Measurements from ENCODE around the gene GALNT2. TPM values are rescaled to one million over a fixed set of nuclear protein-coding genes. Genes with fewer than 3 reads are reported as not detected.
A peak's percentile ranks its signal among the peaks of the same experiment; 100 is the strongest.

GALNT2 gene
- total and polyA plus RNA-seq, 3 experiments from 2014 or later = 15.7 to 69.0 (median 65.6) TPM

DNA sequence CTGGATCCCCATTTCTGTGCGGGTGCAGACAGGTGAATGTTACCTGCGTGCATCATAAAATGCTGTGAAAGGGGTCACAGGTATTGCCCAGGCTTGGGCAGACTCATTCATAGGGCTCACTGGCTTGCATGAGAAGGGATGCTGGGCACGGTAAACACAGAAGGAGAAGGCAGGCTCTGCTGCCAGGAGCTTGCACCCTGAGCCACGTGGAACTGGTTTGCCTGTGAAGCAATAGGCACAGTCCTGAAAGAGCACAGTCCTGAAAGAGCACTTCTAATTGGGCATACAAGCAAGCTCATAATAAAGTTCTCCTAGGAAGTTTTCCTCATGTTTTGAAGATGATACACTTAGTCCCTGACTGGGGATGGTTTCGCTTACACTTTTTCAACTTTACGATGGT lies 40.9 kb downstream of the GALNT2 start:
- no peaks in the 10 kb centered on the region for H3K9me3 Mint-ChIP-seq
- Histone ChIP-seq H3K4me1 (ENCODE audit: insufficient read depth, low read length) (peaks cover 40% of the 10 kb centered on the region), H3K9me3 (ENCODE audit: low read length) (no peaks in the 10 kb centered on the region), H3K36me3 (ENCODE audit: insufficient read depth, low read length) (no peaks in the 10 kb centered on the region), H3K27me3 (ENCODE audit: insufficient read depth, low read length, poor library complexity, severe bottlenecking) (no peaks in the 10 kb centered on the region), H3K4me3 (ENCODE audit: low read length) (no peak overlapping the region), H3K27ac (ENCODE audit: low read depth, low read length) (no peak overlapping the region)
- H3K4me3 Mint-ChIP-seq = no peak overlapping the region
- H3K27me3 Mint-ChIP-seq = no peaks in the 10 kb centered on the region
- ChIA-PET POLR2A (no interaction called here), CTCF (no interaction called here)
- DNase-seq = no peak
- peaks cover 55 to 94% (median 74%) of the 10 kb centered on the region in 3 donors for H3K4me1 Mint-ChIP-seq
- no peak overlapping the region for H3K27ac Mint-ChIP-seq
- H3K36me3 Mint-ChIP-seq = peaks cover 0 to 3% (median 0%) of the 10 kb centered on the region in 3 donors

DNA sequence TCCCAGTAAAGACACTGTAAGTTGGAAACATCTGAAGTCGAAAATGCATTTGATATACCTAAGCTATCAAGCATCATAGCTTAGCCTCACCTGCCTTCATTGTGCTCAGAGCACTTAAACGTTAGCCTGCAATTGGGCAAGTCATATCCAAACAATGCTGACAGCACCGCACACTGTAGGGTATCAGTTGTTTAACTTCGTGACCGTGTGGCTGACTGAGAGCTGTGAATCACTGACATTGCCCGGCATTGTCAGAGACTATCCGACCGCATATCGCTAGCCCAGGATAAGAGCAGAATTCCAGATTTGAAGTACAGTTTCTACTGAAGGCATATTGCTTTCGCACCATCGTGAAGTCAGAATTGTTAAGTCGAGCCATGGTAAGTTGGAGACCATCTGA lies 41.5 kb downstream of the GALNT2 start:
- H3K27me3 Mint-ChIP-seq = no peaks in the 10 kb centered on the region
- Histone ChIP-seq H3K9me3 (ENCODE audit: low read length) (no peaks in the 10 kb centered on the region), H3K4me1 (ENCODE audit: insufficient read depth, low read length) (peaks cover 34% of the 10 kb centered on the region), H3K27me3 (ENCODE audit: insufficient read depth, low read length, poor library complexity, severe bottlenecking) (no peaks in the 10 kb centered on the region), H3K27ac (ENCODE audit: low read depth, low read length) (no peak overlapping the region), H3K36me3 (ENCODE audit: insufficient read depth, low read length) (no peaks in the 10 kb centered on the region), H3K4me3 (ENCODE audit: low read length) (no peak overlapping the region)
- peak overlapping the region in 1 of 8 donors; percentile 54 for H3K27ac Mint-ChIP-seq
- peak overlapping the region in 1 of 7 donors; percentile 10 for H3K4me3 Mint-ChIP-seq
- no peak for DNase-seq
- POLR2A ChIA-PET = no interaction called here
- CTCF ChIA-PET = no interaction called here
- H3K36me3 Mint-ChIP-seq = peaks cover 0 to 10% (median 0%) of the 10 kb centered on the region in 3 donors
- H3K4me1 Mint-ChIP-seq = peaks cover 51 to 94% (median 74%) of the 10 kb centered on the region in 3 donors
- no peaks in the 10 kb centered on the region for H3K9me3 Mint-ChIP-seq

DNA sequence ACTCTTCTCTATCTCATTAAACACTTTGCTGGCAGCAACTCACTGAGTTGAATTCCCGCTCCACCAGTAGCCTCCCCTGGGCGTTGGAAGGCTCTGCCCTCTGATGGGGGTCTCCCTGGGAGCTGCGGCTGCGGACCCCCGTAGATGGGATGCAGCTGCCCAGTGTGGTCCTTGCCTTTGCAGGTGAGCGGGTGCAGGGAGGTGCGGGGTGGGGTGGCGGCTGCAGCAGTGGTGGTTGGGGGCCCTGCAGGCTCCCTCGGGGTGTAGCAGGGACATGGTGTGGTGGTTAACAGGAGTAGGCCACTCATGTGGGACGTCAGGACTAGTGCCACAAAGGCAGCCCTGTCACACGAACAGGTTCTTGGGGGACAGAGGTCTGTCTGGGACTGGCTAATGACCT lies 42.0 kb downstream of the GALNT2 start:
- no peaks in the 10 kb centered on the region for H3K36me3 ChIP-seq (ENCODE audit: insufficient read depth, low read length)
- POLR2A ChIA-PET = interaction anchor here (0.7 kb wide), 1 partner anchor 16 kb away, joined by 4 read pairs; no protein-coding TSS in a partner anchor
- no peaks in the 10 kb centered on the region for H3K9me3 Mint-ChIP-seq
- H3K4me1 Mint-ChIP-seq = peaks cover 46 to 90% (median 71%) of the 10 kb centered on the region in 3 donors
- H3K4me1 ChIP-seq (ENCODE audit: insufficient read depth, low read length) = peaks cover 29% of the 10 kb centered on the region
- CTCF ChIA-PET = interaction anchor here (1.3 kb wide), 2 partner anchors 13 to 14 kb away, joined by 5 to 6 read pairs; no protein-coding TSS in a partner anchor
- H3K27ac ChIP-seq (ENCODE audit: low read depth, low read length) = no peak overlapping the region
- no peaks in the 10 kb centered on the region for H3K27me3 ChIP-seq (ENCODE audit: insufficient read depth, low read length, poor library complexity, severe bottlenecking)
- no peak overlapping the region for H3K4me3 Mint-ChIP-seq
- DNase-seq = no peak
- H3K27ac Mint-ChIP-seq = peak overlapping the region in 1 of 8 donors; percentile 47
- no peak overlapping the region for H3K4me3 ChIP-seq (ENCODE audit: low read length)
- H3K36me3 Mint-ChIP-seq = peaks cover 0 to 14% (median under 1%) of the 10 kb centered on the region in 3 donors
- no peaks in the 10 kb centered on the region for H3K27me3 Mint-ChIP-seq
- H3K9me3 ChIP-seq (ENCODE audit: low read length) = no peaks in the 10 kb centered on the region

DNA sequence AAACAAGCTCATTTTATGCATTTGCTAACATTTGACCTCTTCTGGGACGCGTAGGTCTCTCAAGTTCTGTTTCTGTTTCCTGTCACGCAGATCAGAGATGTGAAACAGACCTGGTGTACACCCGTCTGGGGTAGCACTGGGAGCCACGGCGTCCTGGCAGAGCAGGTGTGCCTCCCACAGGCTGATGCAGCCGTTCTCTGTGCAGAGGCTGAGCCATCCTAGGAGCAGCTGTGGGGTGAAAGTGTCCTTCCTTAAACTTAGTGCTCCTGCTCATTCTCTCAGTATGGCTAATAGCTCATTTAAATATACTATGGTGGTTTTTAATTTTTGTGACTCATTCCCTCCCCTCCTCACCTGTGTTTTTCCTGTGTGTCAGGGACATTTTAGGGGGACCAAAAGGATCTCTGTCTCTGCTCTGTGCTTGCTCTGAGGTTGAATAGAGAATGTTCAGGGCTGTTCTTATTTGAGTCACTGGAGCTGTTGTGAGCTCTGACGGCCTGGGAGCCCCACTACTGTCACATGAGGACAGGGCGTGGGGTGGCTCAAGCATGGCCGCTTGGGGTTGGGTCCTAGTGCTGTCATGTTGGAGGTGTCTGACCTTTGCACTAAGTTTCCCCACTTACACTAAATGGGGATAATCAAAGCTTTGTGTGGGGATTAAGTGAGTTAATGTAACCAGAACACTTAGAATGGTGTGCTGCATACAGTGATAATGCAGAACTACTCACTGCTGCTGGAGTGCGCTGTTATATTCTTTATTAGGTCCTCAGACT lies 43.0 kb downstream of the GALNT2 start:
- no peaks in the 10 kb centered on the region for H3K27me3 Mint-ChIP-seq
- peaks cover 0 to 22% (median 3%) of the 10 kb centered on the region in 3 donors for H3K36me3 Mint-ChIP-seq
- H3K27me3 ChIP-seq (ENCODE audit: insufficient read depth, low read length, poor library complexity, severe bottlenecking) = no peaks in the 10 kb centered on the region
- DNase-seq = peak in 3 of 5 donors; percentile 6 to 69 (median 21)
- H3K4me3 ChIP-seq (ENCODE audit: low read length) = no peak overlapping the region
- no peaks in the 10 kb centered on the region for H3K36me3 ChIP-seq (ENCODE audit: insufficient read depth, low read length)
- CTCF ChIA-PET = interaction anchor here (1.3 kb wide), 2 partner anchors 12 to 13 kb away, joined by 5 to 6 read pairs; no protein-coding TSS in a partner anchor
- H3K27ac Mint-ChIP-seq = peak overlapping the region in 5 of 8 donors; percentile 1 to 73 (median 37)
- no peak overlapping the region for H3K27ac ChIP-seq (ENCODE audit: low read depth, low read length)
- POLR2A ChIA-PET = interaction anchor here (0.7 kb wide), 1 partner anchor 44 kb away, joined by 4 read pairs; no protein-coding TSS in a partner anchor
- H3K9me3 ChIP-seq (ENCODE audit: low read length) = no peaks in the 10 kb centered on the region
- peaks cover 19% of the 10 kb centered on the region for H3K4me1 ChIP-seq (ENCODE audit: insufficient read depth, low read length)
- H3K4me1 Mint-ChIP-seq = peaks cover 38 to 86% (median 64%) of the 10 kb centered on the region in 3 donors
- H3K9me3 Mint-ChIP-seq = no peaks in the 10 kb centered on the region
- H3K4me3 Mint-ChIP-seq = peak overlapping the region in 4 of 7 donors; percentile 0 to 40 (median 25)

DNA sequence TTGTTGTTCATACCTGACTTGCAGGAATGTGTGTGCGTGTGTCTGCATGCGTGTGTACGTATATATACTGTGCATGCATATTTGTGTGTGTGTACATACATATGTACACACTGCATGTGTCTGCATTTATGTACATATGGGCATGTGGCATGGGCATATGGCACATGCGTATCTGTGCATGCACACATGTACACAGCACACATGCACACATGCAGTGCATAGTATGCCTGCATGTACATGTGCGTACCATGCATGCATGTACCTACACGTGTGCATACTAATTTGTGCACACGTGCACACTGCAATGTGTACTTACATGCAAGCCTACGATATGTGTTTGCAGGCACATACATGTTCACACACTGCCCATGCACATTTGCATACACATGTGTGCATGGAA lies 43.9 kb downstream of the GALNT2 start:
- H3K27me3 ChIP-seq (ENCODE audit: insufficient read depth, low read length, poor library complexity, severe bottlenecking) = no peaks in the 10 kb centered on the region
- Mint-ChIP-seq H3K4me1 (peaks cover 32 to 81% (median 58%) of the 10 kb centered on the region in 3 donors), H3K27ac (peak overlapping the region in 1 of 8 donors; percentile 25), H3K4me3 (no peak overlapping the region), H3K36me3 (peaks cover 3 to 27% (median 6%) of the 10 kb centered on the region in 3 donors), H3K27me3 (no peaks in the 10 kb centered on the region), H3K9me3 (no peaks in the 10 kb centered on the region)
- H3K9me3 ChIP-seq (ENCODE audit: low read length) = no peaks in the 10 kb centered on the region
- no peak overlapping the region for H3K4me3 ChIP-seq (ENCODE audit: low read length)
- H3K36me3 ChIP-seq (ENCODE audit: insufficient read depth, low read length) = no peaks in the 10 kb centered on the region
- ChIA-PET CTCF (interaction anchor here (1.4 kb wide), 1 partner anchor 14 kb away, joined by 3 read pairs; no protein-coding TSS in a partner anchor), POLR2A (no interaction called here)
- no peak for DNase-seq
- H3K4me1 ChIP-seq (ENCODE audit: insufficient read depth, low read length) = peaks cover 17% of the 10 kb centered on the region
- H3K27ac ChIP-seq (ENCODE audit: low read depth, low read length) = no peak overlapping the region

DNA sequence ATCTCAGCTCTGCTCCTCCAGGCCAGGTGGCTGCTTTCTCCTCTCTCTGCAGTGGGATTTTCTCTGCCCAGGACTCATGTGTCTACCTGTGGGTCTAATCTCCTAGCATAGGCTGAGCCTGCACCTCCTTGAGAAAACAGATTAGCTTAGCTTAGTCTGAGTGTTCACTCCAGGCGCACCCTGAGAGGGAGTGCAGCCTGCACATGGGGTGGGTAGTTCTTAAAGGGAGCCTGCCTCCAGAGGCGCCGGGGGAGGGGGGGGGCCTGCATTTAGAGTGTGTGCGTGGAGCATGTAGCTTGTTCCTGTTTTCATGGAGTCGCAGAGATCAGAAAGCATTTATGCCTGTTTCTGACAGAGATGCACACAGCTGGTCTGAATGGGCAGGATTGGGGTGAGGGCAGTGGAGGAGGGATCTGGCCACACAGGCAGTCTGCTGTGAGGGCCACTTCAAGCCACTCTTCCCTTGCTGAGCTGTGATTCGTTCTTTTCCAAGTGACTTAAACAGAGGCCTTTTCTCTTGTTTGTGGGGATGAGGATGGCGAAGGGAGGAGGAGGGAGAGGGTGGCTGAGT lies 45.2 kb downstream of the GALNT2 start:
- Mint-ChIP-seq H3K4me3 (no peak overlapping the region), H3K36me3 (peaks cover 3 to 30% (median 9%) of the 10 kb centered on the region in 3 donors), H3K9me3 (no peaks in the 10 kb centered on the region), H3K27me3 (no peaks in the 10 kb centered on the region), H3K27ac (no peak overlapping the region), H3K4me1 (peaks cover 24 to 78% (median 53%) of the 10 kb centered on the region in 3 donors)
- Histone ChIP-seq H3K27me3 (ENCODE audit: insufficient read depth, low read length, poor library complexity, severe bottlenecking) (no peaks in the 10 kb centered on the region), H3K4me1 (ENCODE audit: insufficient read depth, low read length) (peaks cover 17% of the 10 kb centered on the region), H3K36me3 (ENCODE audit: insufficient read depth, low read length) (no peaks in the 10 kb centered on the region), H3K4me3 (ENCODE audit: low read length) (no peak overlapping the region), H3K9me3 (ENCODE audit: low read length) (no peaks in the 10 kb centered on the region), H3K27ac (ENCODE audit: low read depth, low read length) (no peak overlapping the region)
- ChIA-PET CTCF (interaction anchor here (1.0 to 1.4 kb wide), 2 partner anchors 9 to 13 kb away, joined by 3 read pairs; no protein-coding TSS in a partner anchor), POLR2A (interaction anchor here (0.6 to 0.7 kb wide), 2 partner anchors 450 to 605 kb away, joined by 3 to 5 read pairs; no protein-coding TSS in a partner anchor)
- DNase-seq = no peak

DNA sequence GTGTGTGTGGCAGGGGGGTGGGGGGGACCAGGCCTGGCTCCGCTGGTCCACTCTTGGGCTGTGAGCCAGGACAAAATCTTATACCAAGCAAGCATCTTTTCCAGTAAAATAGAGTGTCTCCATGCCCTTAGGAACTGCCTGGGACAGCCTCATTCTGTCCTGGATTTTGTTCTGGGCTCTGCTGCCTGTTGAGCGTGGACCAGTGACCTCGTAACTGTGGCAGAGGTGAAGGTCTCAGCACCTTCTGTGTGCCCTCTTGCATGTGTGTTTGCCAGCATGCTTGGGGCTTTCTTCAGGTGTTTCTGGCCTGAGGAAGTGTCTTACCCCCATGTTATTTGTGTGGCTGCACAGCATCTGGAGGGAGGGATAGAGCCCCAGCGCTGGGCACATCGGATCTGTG lies 45.7 kb downstream of the GALNT2 start:
- ChIA-PET CTCF (no interaction called here), POLR2A (interaction anchor here (0.6 to 0.7 kb wide), 2 partner anchors 450 to 605 kb away, joined by 3 to 5 read pairs; no protein-coding TSS in a partner anchor)
- Mint-ChIP-seq H3K27me3 (no peaks in the 10 kb centered on the region), H3K9me3 (no peaks in the 10 kb centered on the region), H3K36me3 (peaks cover 3 to 30% (median 9%) of the 10 kb centered on the region in 3 donors), H3K4me1 (peaks cover 24 to 76% (median 50%) of the 10 kb centered on the region in 3 donors), H3K4me3 (peak overlapping the region in 1 of 7 donors; percentile 25), H3K27ac (peak overlapping the region in 1 of 8 donors; percentile 70)
- Histone ChIP-seq H3K9me3 (ENCODE audit: low read length) (no peaks in the 10 kb centered on the region), H3K27ac (ENCODE audit: low read depth, low read length) (no peak overlapping the region), H3K27me3 (ENCODE audit: insufficient read depth, low read length, poor library complexity, severe bottlenecking) (no peaks in the 10 kb centered on the region), H3K4me3 (ENCODE audit: low read length) (no peak overlapping the region), H3K36me3 (ENCODE audit: insufficient read depth, low read length) (no peaks in the 10 kb centered on the region), H3K4me1 (ENCODE audit: insufficient read depth, low read length) (peaks cover 17% of the 10 kb centered on the region)
- no peak for DNase-seq

DNA sequence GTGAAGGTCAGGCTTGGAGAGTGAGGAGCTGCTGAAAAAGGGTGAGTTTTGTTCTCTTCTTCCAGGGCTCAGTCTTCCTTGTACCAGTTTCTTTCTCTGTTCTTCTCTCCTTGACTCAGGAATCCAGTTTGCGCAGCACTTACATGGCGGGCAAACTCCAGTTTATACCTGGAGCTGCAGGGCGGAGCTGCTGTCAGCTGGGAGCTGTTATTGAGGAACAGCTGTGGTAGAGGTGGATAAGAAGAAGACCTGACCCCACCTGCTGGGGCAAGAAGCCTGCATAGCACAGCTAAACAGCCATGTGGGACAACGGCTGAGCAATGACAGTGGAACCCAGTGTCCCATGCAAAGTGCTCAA lies 46.2 kb downstream of the GALNT2 start:
- Mint-ChIP-seq H3K4me3 (no peak overlapping the region), H3K9me3 (no peaks in the 10 kb centered on the region), H3K36me3 (peaks cover 3 to 30% (median 9%) of the 10 kb centered on the region in 3 donors), H3K27me3 (no peaks in the 10 kb centered on the region), H3K27ac (peak overlapping the region in 1 of 8 donors; percentile 70), H3K4me1 (peaks cover 24 to 76% (median 50%) of the 10 kb centered on the region in 3 donors)
- Histone ChIP-seq H3K4me1 (ENCODE audit: insufficient read depth, low read length) (peaks cover 17% of the 10 kb centered on the region), H3K4me3 (ENCODE audit: low read length) (no peak overlapping the region), H3K9me3 (ENCODE audit: low read length) (no peaks in the 10 kb centered on the region), H3K27ac (ENCODE audit: low read depth, low read length) (no peak overlapping the region), H3K36me3 (ENCODE audit: insufficient read depth, low read length) (no peaks in the 10 kb centered on the region), H3K27me3 (ENCODE audit: insufficient read depth, low read length, poor library complexity, severe bottlenecking) (no peaks in the 10 kb centered on the region)
- DNase-seq = no peak
- POLR2A ChIA-PET = no interaction called here
- CTCF ChIA-PET = no interaction called here
